Testis (tissue), 3 donors: ENCODE measurements around the gene LIPJ. TPM values are rescaled to one million over a fixed set of nuclear protein-coding genes. Genes with fewer than 3 reads are reported as not detected.

ENCODE experiments used
- DNase-seq: peaks from one replicate; pipeline ENCODE4 v3.0.0-alpha.2; 2019
- H3K27ac ChIP-seq, 2 donors: fragments of 200-600 bp; sonication (generic); one replicate each; pipeline ENCODE4 v1.5.1; 2019
- H3K27me3 ChIP-seq: fragments of 200-600 bp; sonication (generic); one replicate; pipeline ENCODE4 v1.5.1; 2019
- H3K36me3 ChIP-seq: fragments of 200-600 bp; sonication (generic); one replicate; pipeline ENCODE4 v1.5.1; 2017; ENCODE audit warnings: low read depth; ENCODE audit errors: missing control alignments
- H3K4me1 ChIP-seq: fragments of 200-600 bp; sonication (generic); one replicate; pipeline ENCODE4 v1.5.1; 2019
- H3K4me3 ChIP-seq, 2 donors: fragments of 200-600 bp; sonication (generic); one replicate each; pipeline ENCODE4 v1.5.1; 2017 to 2019
- H3K9me3 ChIP-seq: fragments of 200-600 bp; sonication (generic); one replicate; pipeline ENCODE4 v1.5.1; 2017
- CTCF ChIP-seq, 3 experiments: fragments of 450-650 bp in 2 of 3; fragments of 200-600 bp in 1 of 3; sonication (generic) in 1 of 3; IDR thresholded peaks; one replicate each; pipeline ENCODE4 v1.5.1; 2016 to 2019; ENCODE audit warnings: antibody characterized with exemption in 3 of 3, mild to moderate bottlenecking in 2 of 3, moderate library complexity in 1 of 3
- POLR2A ChIP-seq: fragments of 450-650 bp; IDR thresholded peaks from one replicate; pipeline ENCODE4 v1.6.1; 2017; ENCODE audit warnings: antibody characterized with exemption, mild to moderate bottlenecking, moderate library complexity
- WGBS, 2 donors: methylation state at CpG; one replicate each; pipeline ENCODE4 v1.1.5; 2018; 5-methylcytosine and 5-hydroxymethylcytosine counted together
- intact Hi-C: fragments of 100-400 bp; cut with DNase I; formaldehyde crosslinking; loops from one replicate; pipeline ENCODE4 v1.15.1; 2023; ENCODE audit warnings: low total_unique reads
- polyA plus RNA-seq: library from polyadenylated mRNA; stranded (reverse); fragments of 350-450 nt; fragmentation: Illumina TruSeq; extraction: RNeasy Lipid Tissue Mini Kit (QIAGEN cat#74804); gene quantifications from one replicate; pipeline ENCODE4 v1.2.3, GENCODE V29; 2014; ENCODE audit warnings: low read depth, low replicate concordance; ENCODE audit not compliant: insufficient read depth
- total RNA-seq, 2 donors: library from RNA; depleted of rRNA; stranded (reverse); fragments of >200 nt; gene quantifications; one replicate each; pipeline ENCODE4 v1.2.3, GENCODE V29; 2016

Gene LIPJ
- total and polyA plus RNA-seq, 3 donors from 2014 or later = 3.5 to 10.4 (median 4.2) TPM

DNA sequence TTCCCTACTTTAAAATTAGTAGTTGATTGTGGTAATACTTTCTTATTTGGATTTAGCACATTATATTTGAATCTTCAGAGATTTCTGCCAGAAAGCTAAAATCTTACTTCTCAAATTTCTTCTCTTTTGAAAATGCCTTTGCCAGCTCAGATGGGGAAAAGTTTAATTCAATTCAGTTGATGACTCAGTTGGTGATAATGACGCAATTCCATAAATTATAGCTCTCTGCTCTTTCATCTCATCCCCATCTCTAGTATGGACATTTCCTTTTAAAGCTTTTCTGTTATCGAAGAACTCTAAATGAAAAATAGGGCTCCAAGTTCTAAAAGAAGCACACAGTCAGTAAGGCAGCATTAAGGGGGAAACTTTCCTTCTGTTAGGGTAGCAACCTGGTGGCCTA lies 28.9 kb upstream of the LIPJ start:
- Histone ChIP-seq H3K36me3 (no peaks in the 10 kb centered on the region), H3K4me1 (no peaks in the 10 kb centered on the region), H3K9me3 (no peaks in the 10 kb centered on the region), H3K27ac (no peak overlapping the region), H3K27me3 (no peaks in the 10 kb centered on the region), H3K4me3 (no peak overlapping the region)
- WGBS, 2 donors = 90 to 94% methylated on average over 2 of the region's 2 CpGs
- TF ChIP-seq CTCF (IDR thresholded peaks at IDR 0.05) = no peak
- TF ChIP-seq POLR2A = no peak
- intact Hi-C loops = loop anchor here (10.0 kb wide), 2 partner anchors 153 to 703 kb away; no protein-coding TSS in a partner anchor
- no peak for DNase-seq

GRCh38 chr10:88562152-88562551 lies 24.4 kb upstream of the LIPJ start:
- H3K4me1 ChIP-seq = no peaks in the 10 kb centered on the region
- intact Hi-C loops = no loop called here
- no peaks in the 10 kb centered on the region for H3K36me3 ChIP-seq
- no peaks in the 10 kb centered on the region for H3K9me3 ChIP-seq
- no peaks in the 10 kb centered on the region for H3K27me3 ChIP-seq
- DNase-seq = no peak
- H3K27ac ChIP-seq = no peak overlapping the region
- H3K4me3 ChIP-seq = no peak overlapping the region
- no peak for TF ChIP-seq POLR2A
- no peak for TF ChIP-seq CTCF (IDR thresholded peaks at IDR 0.05)
- WGBS, 2 donors = 86 to 98% methylated on average over 1 of the region's 1 CpG

DNA sequence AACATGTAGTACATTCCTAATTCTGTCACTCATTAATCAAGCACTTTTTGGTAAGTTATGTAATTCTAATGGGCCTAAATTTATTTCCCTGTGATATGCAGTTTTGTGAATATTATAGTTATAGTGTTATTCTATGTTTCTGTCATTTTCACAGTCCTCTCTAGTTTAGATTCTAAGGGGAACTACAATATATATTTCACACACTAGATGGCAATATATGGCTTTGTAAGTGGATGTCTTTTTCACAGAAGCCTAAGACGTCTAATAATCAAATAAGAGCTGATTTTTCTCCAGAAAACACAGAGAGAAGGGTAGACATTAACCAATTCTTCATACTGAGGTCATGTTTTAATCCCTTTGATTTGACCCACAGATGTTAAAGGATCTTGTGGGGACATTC lies 21.5 kb upstream of the LIPJ start:
- TF ChIP-seq CTCF (IDR thresholded peaks at IDR 0.05) (no peak), POLR2A (no peak)
- Histone ChIP-seq H3K9me3 (no peaks in the 10 kb centered on the region), H3K36me3 (no peaks in the 10 kb centered on the region), H3K4me3 (no peak overlapping the region), H3K27me3 (no peaks in the 10 kb centered on the region), H3K27ac (no peak overlapping the region), H3K4me1 (no peaks in the 10 kb centered on the region)
- WGBS, 2 donors = 23 to 52% methylated on average over 1 of the region's 1 CpG
- intact Hi-C loops = no loop called here
- no peak for DNase-seq

DNA sequence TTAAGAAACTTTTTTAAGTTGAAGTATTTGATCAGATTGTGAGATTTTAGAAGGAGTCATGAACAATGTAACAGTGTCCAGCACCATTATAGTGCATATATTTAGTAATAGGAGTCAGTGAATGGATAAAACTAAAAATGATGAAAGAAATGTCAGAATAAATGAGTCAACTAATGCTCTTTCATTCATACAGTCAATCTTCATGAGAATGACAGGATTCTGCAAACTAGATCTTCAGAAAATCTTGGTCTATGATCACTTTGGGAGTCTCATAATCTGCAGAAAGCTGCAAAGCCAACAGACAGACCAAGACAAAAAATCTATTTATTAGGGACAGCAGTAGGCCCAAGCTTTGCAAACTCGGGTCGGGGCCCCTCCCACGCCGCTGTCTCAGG lies 4.2 kb upstream of the LIPJ start:
- Histone ChIP-seq H3K27me3 (no peaks in the 10 kb centered on the region), H3K4me1 (no peaks in the 10 kb centered on the region), H3K27ac (peak overlapping the region; percentile 93 to 98), H3K36me3 (no peaks in the 10 kb centered on the region), H3K9me3 (no peaks in the 10 kb centered on the region), H3K4me3 (peak overlapping the region; percentile 84)
- TF ChIP-seq POLR2A (no peak), CTCF (IDR thresholded peaks at IDR 0.05) (no peak)
- intact Hi-C loops = no loop called here
- no peak for DNase-seq
- 6% methylated on average over 4 of the region's 4 CpGs; no CpG with 5 or more reads in 1 of the 2 donors for WGBS, 2 donors

DNA sequence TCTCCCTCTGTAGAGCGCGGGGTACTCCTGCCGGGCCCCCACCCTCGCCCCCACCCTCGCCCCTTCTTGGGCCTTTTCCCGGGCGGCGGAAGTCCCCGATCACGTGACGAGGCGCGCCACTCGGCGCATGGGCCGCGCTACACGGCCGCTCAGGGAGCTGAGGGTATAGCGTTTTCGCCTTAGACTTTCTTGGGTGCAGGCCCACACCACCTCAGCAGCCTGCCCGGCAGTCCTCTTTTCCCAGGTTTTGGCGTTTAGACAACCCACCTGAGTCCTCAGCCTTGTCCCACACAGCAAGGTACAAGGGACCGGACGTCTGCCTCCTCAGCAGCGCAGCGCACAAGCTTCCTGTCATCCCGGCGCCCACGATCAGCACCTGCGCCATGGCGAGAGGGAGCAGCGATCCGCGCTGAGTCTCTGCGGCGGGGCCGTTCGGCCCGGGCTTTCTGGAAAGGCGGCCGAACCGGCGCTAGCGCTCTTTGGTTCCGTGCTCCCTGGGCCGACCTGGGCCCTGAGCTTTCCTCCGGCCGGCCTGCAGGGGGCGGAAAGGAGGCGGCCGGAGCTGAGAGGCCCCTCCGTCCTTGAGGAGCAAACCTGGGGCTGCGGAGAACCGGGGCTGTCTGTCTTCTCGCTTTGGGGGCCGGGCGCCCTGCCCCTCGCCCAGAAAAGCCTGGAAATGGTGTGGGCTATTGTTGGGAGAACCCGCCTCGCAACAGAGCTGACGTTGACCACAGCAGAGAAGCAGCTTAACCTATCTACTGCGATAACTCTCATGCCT lies 3.6 kb upstream of the LIPJ start, which contains the start of gene RNLS:
Gene RNLS, minus strand, starts transcription at position 513 of the 778 bp plus-strand sequence.
- no peaks in the 10 kb centered on the region for H3K9me3 ChIP-seq
- intact Hi-C loops = no loop called here
- TF ChIP-seq POLR2A = no peak
- TF ChIP-seq CTCF (IDR thresholded peaks at IDR 0.05) = peak; percentile 73 to 87 (median 87)

More for the DNA sequence above, 3.6 kb upstream of the LIPJ start, which contains the start of gene RNLS:
- no peaks in the 10 kb centered on the region for H3K36me3 ChIP-seq
- H3K27ac ChIP-seq = peak within 1 kb of the TSS; percentile 93 to 98
- no peaks in the 10 kb centered on the region for H3K27me3 ChIP-seq
- peak; percentile 81 for DNase-seq
- WGBS, 2 donors = 1 to 6% methylated on average over 10 to 56 of the region's 63 CpGs
- peak within 1 kb of the TSS; percentile 84 for H3K4me3 ChIP-seq
- no peaks in the 10 kb centered on the region for H3K4me1 ChIP-seq
